Effector memory CD8-positive, alpha-beta T cell (primary cell): ENCODE measurements around the gene SMC3.

ENCODE experiments used
- ATAC-seq: fragments of 150-1000 bp; cut with Tn5 transposase; replicated peaks from 2 replicates; pipeline ENCODE4 v1.10.0; 2021; ENCODE audit warnings: mild to moderate bottlenecking, moderate library complexity
- DNase-seq, 3 experiments: peaks; one replicate each; pipeline ENCODE4 v3.0.0; 2021
- H3K27ac Mint-ChIP-seq, 2 donors: one replicate each; pipeline ENCODE4 v1.8.0; 2022; ENCODE audit warnings: mild to moderate bottlenecking in 2 of 2, mixed read lengths in 2 of 2, moderate library complexity in 2 of 2
- H3K27me3 Mint-ChIP-seq, 2 donors: one replicate each; pipeline ENCODE4 v1.8.0; 2022; ENCODE audit warnings: mixed read lengths in 2 of 2
- H3K36me3 Mint-ChIP-seq: one replicate; pipeline ENCODE4 v1.8.0; 2022; ENCODE audit warnings: mild to moderate bottlenecking, moderate library complexity, mixed read lengths; ENCODE audit not compliant: insufficient read depth
- H3K4me1 Mint-ChIP-seq, 2 donors: one replicate each; pipeline ENCODE4 v1.8.0; 2022; ENCODE audit warnings: low read depth in 2 of 2, mixed read lengths in 2 of 2
- H3K4me3 Mint-ChIP-seq, 2 donors: one replicate each; pipeline ENCODE4 v1.8.0; 2022; ENCODE audit warnings: mild to moderate bottlenecking in 2 of 2, mixed read lengths in 2 of 2, moderate library complexity in 2 of 2
- H3K9me3 Mint-ChIP-seq, 2 donors: one replicate each; pipeline ENCODE4 v1.8.0; 2022; ENCODE audit warnings: mixed read lengths in 2 of 2

SMC3 gene

GRCh38 chr10:110553905-110554304 is 13.6 kb upstream of the SMC3 start:
- no peak for DNase-seq
- no peak overlapping the region for H3K27ac Mint-ChIP-seq
- H3K4me3 Mint-ChIP-seq = no peak overlapping the region
- no peaks in the 10 kb centered on the region for H3K36me3 Mint-ChIP-seq
- peaks cover 21 to 25% of the 10 kb centered on the region in 2 donors for H3K27me3 Mint-ChIP-seq
- H3K4me1 Mint-ChIP-seq = peaks cover 3% of the 10 kb centered on the region in 2 donors
- ATAC-seq = no peak
- H3K9me3 Mint-ChIP-seq = no peaks in the 10 kb centered on the region

- Mint-ChIP-seq H3K9me3 (no peaks in the 10 kb centered on the region), H3K27ac (no peak overlapping the region), H3K27me3 (peaks cover 18 to 34% of the 10 kb centered on the region in 2 donors), H3K4me3 (no peak overlapping the region), H3K36me3 (no peaks in the 10 kb centered on the region), H3K4me1 (peaks cover 3% of the 10 kb centered on the region in 2 donors)
- ATAC-seq (no peak), DNase-seq (no peak)
These were observed 11.2 kb upstream of the SMC3 start for GRCh38 chr10:110556296-110556695.

- ATAC-seq (peak; percentile 96), DNase-seq (peak; percentile 58 to 62 (median 58))
- Mint-ChIP-seq H3K36me3 (no peaks in the 10 kb centered on the region), H3K4me3 (no peak overlapping the region), H3K9me3 (no peaks in the 10 kb centered on the region), H3K27ac (no peak overlapping the region), H3K4me1 (peaks cover 3% of the 10 kb centered on the region in 2 donors), H3K27me3 (peaks cover 15 to 34% of the 10 kb centered on the region in 2 donors)
These were observed 10.4 kb upstream of the SMC3 start for GRCh38 chr10:110556969-110557601.

- peaks cover 19 to 34% of the 10 kb centered on the region in 2 donors for H3K27me3 Mint-ChIP-seq
- H3K36me3 Mint-ChIP-seq = no peaks in the 10 kb centered on the region
- H3K4me3 Mint-ChIP-seq = no peak overlapping the region
- no peak for DNase-seq
- H3K27ac Mint-ChIP-seq = no peak overlapping the region
- peaks cover 3% of the 10 kb centered on the region in 2 donors for H3K4me1 Mint-ChIP-seq
- ATAC-seq = no peak
- H3K9me3 Mint-ChIP-seq = no peaks in the 10 kb centered on the region
These were observed 9.5 kb upstream of the SMC3 start for GRCh38 chr10:110558041-110558440.

GRCh38 chr10:110560012-110560411 is 7.5 kb upstream of the SMC3 start:
- Mint-ChIP-seq H3K4me3 (no peak overlapping the region), H3K36me3 (no peaks in the 10 kb centered on the region), H3K9me3 (no peaks in the 10 kb centered on the region), H3K4me1 (peaks cover 3% of the 10 kb centered on the region in 2 donors), H3K27ac (no peak overlapping the region), H3K27me3 (peaks cover 39 to 49% of the 10 kb centered on the region in 2 donors)
- no peak for ATAC-seq
- DNase-seq = no peak

GRCh38 chr10:110561292-110561691 is 6.2 kb upstream of the SMC3 start:
- H3K27me3 Mint-ChIP-seq = peaks cover 39 to 49% of the 10 kb centered on the region in 2 donors
- H3K36me3 Mint-ChIP-seq = no peaks in the 10 kb centered on the region
- no peak for ATAC-seq
- peaks cover 3% of the 10 kb centered on the region in 2 donors for H3K4me1 Mint-ChIP-seq
- no peak for DNase-seq
- no peak overlapping the region for H3K4me3 Mint-ChIP-seq
- no peak overlapping the region for H3K27ac Mint-ChIP-seq
- no peaks in the 10 kb centered on the region for H3K9me3 Mint-ChIP-seq

- Mint-ChIP-seq H3K27ac (no peak overlapping the region), H3K9me3 (no peaks in the 10 kb centered on the region), H3K4me1 (peaks cover 0 to 2% of the 10 kb centered on the region in 2 donors), H3K4me3 (no peak overlapping the region), H3K36me3 (peaks cover 4% of the 10 kb centered on the region), H3K27me3 (peaks cover 39 to 49% of the 10 kb centered on the region in 2 donors)
- DNase-seq = no peak
- ATAC-seq = no peak
These were observed 5.1 kb upstream of the SMC3 start for GRCh38 chr10:110562348-110562747.

- Mint-ChIP-seq H3K27ac (no peak overlapping the region), H3K9me3 (no peaks in the 10 kb centered on the region), H3K4me3 (no peak overlapping the region), H3K4me1 (peaks cover 0 to 4% of the 10 kb centered on the region in 2 donors), H3K36me3 (peaks cover 8% of the 10 kb centered on the region), H3K27me3 (peaks cover 39 to 49% of the 10 kb centered on the region in 2 donors)
- DNase-seq (no peak), ATAC-seq (no peak)
These were observed 4.4 kb upstream of the SMC3 start for GRCh38 chr10:110563132-110563531.

- H3K4me1 Mint-ChIP-seq = peaks cover 16% of the 10 kb centered on the region in 2 donors
- ATAC-seq = no peak
- H3K9me3 Mint-ChIP-seq = no peaks in the 10 kb centered on the region
- peak overlapping the region; percentile 98 to 99 for H3K27ac Mint-ChIP-seq
- H3K4me3 Mint-ChIP-seq = peak overlapping the region; percentile 93 to 98
- H3K36me3 Mint-ChIP-seq = peaks cover 12% of the 10 kb centered on the region
- H3K27me3 Mint-ChIP-seq = peaks cover 32 to 33% of the 10 kb centered on the region in 2 donors
- no peak for DNase-seq
These were observed 859 bp upstream of the SMC3 start for GRCh38 chr10:110566472-110567200.

GRCh38 chr10:110568055-110568735 is 700 bp downstream of the SMC3 start:
- Mint-ChIP-seq H3K4me1 (peaks cover 25 to 27% of the 10 kb centered on the region in 2 donors), H3K27ac (peak overlapping the region; percentile 98 to 99), H3K4me3 (peak overlapping the region; percentile 93 to 98), H3K36me3 (peaks cover 12% of the 10 kb centered on the region), H3K9me3 (no peaks in the 10 kb centered on the region), H3K27me3 (peaks cover 17 to 18% of the 10 kb centered on the region in 2 donors)
- peak; percentile 48 to 59 (median 49) for DNase-seq
- peak; percentile 45 for ATAC-seq

- H3K4me1 Mint-ChIP-seq = peaks cover 27 to 28% of the 10 kb centered on the region in 2 donors
These were observed 1.6 kb downstream of the SMC3 start for GRCh38 chr10:110569122-110569521.

GRCh38 chr10:110569736-110570135 is 2.2 kb downstream of the SMC3 start:
- Mint-ChIP-seq H3K27ac (no peak overlapping the region), H3K36me3 (peaks cover 19% of the 10 kb centered on the region), H3K27me3 (peaks cover 1 to 3% of the 10 kb centered on the region in 2 donors), H3K4me3 (peak overlapping the region; percentile 93 to 98), H3K4me1 (peaks cover 32 to 34% of the 10 kb centered on the region in 2 donors), H3K9me3 (no peaks in the 10 kb centered on the region)
- ATAC-seq (no peak), DNase-seq (no peak)

More at GRCh38 chr10:110569122-110569521, 1.6 kb downstream of the SMC3 start:
- DNase-seq = no peak
- peaks cover 8 to 9% of the 10 kb centered on the region in 2 donors for H3K27me3 Mint-ChIP-seq
- peaks cover 14% of the 10 kb centered on the region for H3K36me3 Mint-ChIP-seq
- ATAC-seq = no peak
- peak overlapping the region; percentile 93 to 98 for H3K4me3 Mint-ChIP-seq
- peak overlapping the region in 1 of 2 donors; percentile 99 for H3K27ac Mint-ChIP-seq
- H3K9me3 Mint-ChIP-seq = no peaks in the 10 kb centered on the region

- DNase-seq = no peak
These were observed 3.7 kb downstream of the SMC3 start for GRCh38 chr10:110571093-110571743.

More at GRCh38 chr10:110571093-110571743, 3.7 kb downstream of the SMC3 start:
- H3K4me3 Mint-ChIP-seq = no peak overlapping the region
- H3K9me3 Mint-ChIP-seq = no peaks in the 10 kb centered on the region
- ATAC-seq = no peak
- H3K36me3 Mint-ChIP-seq = peaks cover 22% of the 10 kb centered on the region
- H3K4me1 Mint-ChIP-seq = peaks cover 35 to 39% of the 10 kb centered on the region in 2 donors
- no peaks in the 10 kb centered on the region for H3K27me3 Mint-ChIP-seq
- no peak overlapping the region for H3K27ac Mint-ChIP-seq
